ENCODE measurements around the gene FMNL2. TPM values are rescaled to one million over a fixed set of nuclear protein-coding genes. Genes with fewer than 3 reads are reported as not detected.

FMNL2 gene
- total and polyA plus RNA-seq, 10 donors: 8.8 to 59.3 (median 33.5) TPM

- WGBS, 5 donors: 65 to 89% (median 76%) methylated on average over 3 of the region's 3 CpGs
- no peak for TF ChIP-seq POLR2AphosphoS5 (IDR thresholded peaks at IDR 0.05)
- no peak for TF ChIP-seq POLR2A (IDR thresholded peaks at IDR 0.05)
- TF ChIP-seq, protein P1, sequence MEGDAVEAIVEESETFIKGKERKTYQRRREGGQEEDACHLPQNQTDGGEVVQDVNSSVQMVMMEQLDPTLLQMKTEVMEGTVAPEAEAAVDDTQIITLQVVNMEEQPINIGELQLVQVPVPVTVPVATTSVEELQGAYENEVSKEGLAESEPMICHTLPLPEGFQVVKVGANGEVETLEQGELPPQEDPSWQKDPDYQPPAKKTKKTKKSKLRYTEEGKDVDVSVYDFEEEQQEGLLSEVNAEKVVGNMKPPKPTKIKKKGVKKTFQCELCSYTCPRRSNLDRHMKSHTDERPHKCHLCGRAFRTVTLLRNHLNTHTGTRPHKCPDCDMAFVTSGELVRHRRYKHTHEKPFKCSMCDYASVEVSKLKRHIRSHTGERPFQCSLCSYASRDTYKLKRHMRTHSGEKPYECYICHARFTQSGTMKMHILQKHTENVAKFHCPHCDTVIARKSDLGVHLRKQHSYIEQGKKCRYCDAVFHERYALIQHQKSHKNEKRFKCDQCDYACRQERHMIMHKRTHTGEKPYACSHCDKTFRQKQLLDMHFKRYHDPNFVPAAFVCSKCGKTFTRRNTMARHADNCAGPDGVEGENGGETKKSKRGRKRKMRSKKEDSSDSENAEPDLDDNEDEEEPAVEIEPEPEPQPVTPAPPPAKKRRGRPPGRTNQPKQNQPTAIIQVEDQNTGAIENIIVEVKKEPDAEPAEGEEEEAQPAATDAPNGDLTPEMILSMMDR (IDR thresholded peaks at IDR 0.05 in 8 of 11, conservative IDR thresholded peaks at IDR 0.05 in 3 of 11): no peak
- H3K27ac ChIP-seq: peak overlapping the region in 5 of 8 donors; percentile 21 to 83 (median 78)
- intact Hi-C loops (cut with DNase I; ENCODE audit: low total_unique reads): no loop called here
- no peaks in the 10 kb centered on the region for H3K9me3 ChIP-seq
- no peak overlapping the region for H3K4me3 ChIP-seq
- H3K4me1 ChIP-seq: peaks cover 6 to 37% (median 21%) of the 10 kb centered on the region in 6 donors
- no peak for DNase-seq
- H3K36me3 ChIP-seq: no peaks in the 10 kb centered on the region
- no peaks in the 10 kb centered on the region for H3K27me3 ChIP-seq (replicated peaks in 1 of 7)
Measured at GRCh38 chr2:152420363-152420762, 85.4 kb downstream of the FMNL2 start.

DNA sequence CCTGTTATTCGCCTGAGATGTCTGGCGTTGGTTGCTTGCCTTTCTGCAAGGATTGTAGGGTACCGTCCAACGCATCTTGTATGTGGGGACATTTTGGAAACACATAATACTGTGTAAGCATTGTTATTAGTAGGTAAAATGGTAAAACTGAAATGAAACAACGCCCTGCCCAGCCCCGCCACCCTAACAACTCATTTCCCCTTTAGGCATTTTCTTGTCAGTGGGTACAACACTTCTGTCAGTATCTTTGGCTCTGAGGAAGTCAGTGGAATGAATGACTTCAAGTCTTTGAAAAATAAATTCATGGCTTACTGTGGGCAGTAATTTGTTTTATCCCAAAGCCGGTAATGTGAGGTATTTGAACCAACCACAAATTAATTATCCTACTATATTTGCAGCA lies 86.0 kb downstream of the FMNL2 start:
- Histone ChIP-seq H3K9me3 (no peaks in the 10 kb centered on the region), H3K27me3 (replicated peaks in 1 of 7) (no peaks in the 10 kb centered on the region), H3K36me3 (no peaks in the 10 kb centered on the region), H3K4me1 (peaks cover 6 to 37% (median 21%) of the 10 kb centered on the region in 6 donors), H3K27ac (peak overlapping the region in 7 of 8 donors; percentile 31 to 83 (median 77)), H3K4me3 (no peak overlapping the region)
- TF ChIP-seq POLR2AphosphoS5 (IDR thresholded peaks at IDR 0.05) (no peak), POLR2A (IDR thresholded peaks at IDR 0.05) (no peak)
- TF ChIP-seq, protein P1 (IDR thresholded peaks at IDR 0.05 in 8 of 11, conservative IDR thresholded peaks at IDR 0.05 in 3 of 11): no peak
- DNase-seq: no peak
- 80 to 88% (median 84%) methylated on average over 7 of the region's 7 CpGs for WGBS, 5 donors
- intact Hi-C loops (cut with DNase I; ENCODE audit: low total_unique reads): no loop called here

DNA sequence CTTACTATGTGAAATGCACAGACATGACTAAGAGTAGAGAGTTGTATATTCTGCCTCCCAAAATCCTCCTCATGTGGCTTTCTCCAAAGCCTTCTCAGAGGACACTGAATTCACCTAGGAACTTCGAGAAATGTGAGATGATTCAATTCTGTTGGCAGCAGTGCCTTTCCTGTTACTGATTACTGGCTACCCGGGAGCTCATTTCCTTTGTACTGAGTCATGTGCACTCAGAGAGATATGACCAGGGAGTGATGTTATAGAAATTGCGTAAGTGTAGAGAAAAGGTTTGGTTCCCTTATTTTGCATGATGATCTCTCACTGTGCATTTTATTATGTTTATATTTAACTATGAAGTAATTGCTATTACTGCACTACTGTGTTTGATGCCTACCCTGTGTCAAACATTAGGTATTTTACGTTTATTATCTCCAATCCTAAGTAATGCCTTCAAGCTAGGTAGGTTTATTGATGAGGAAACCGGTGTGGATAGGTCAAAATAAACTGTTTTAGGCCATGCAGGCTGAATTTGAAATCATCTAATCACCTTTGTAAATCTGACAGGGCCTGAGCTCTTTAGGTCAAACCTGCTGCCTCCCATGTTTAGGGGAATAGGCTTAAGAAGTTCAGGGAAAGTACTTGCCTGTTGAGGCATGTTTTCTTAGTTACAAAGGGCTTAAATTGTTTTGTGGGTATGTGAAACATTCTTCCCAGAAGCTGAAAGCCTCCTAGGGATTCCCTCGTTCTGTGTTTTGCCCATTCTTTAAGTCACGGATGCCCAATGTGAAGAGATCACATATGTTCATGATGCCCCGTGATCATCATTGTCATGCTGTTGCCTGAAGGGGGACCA lies 86.8 kb downstream of the FMNL2 start:
- peaks cover 6 to 37% (median 21%) of the 10 kb centered on the region in 6 donors for H3K4me1 ChIP-seq
- WGBS, 5 donors: 44 to 54% (median 47%) methylated on average over 8 of the region's 8 CpGs
- intact Hi-C loops (cut with DNase I; ENCODE audit: low total_unique reads): no loop called here
- H3K27ac ChIP-seq: peak overlapping the region in 7 of 8 donors; percentile 31 to 83 (median 77)
- H3K36me3 ChIP-seq: no peaks in the 10 kb centered on the region
- no peak overlapping the region for H3K4me3 ChIP-seq
- TF ChIP-seq POLR2A (IDR thresholded peaks at IDR 0.05): no peak
- TF ChIP-seq POLR2AphosphoS5 (IDR thresholded peaks at IDR 0.05): peak in 1 of 3 donors; percentile 71
- H3K27me3 ChIP-seq (replicated peaks in 1 of 7): no peaks in the 10 kb centered on the region
- no peaks in the 10 kb centered on the region for H3K9me3 ChIP-seq
- DNase-seq: no peak

GRCh38 chr2:152423684-152424083 lies 88.7 kb downstream of the FMNL2 start:
- H3K4me1 ChIP-seq: peaks cover 6 to 36% (median 18%) of the 10 kb centered on the region in 6 donors
- no peak overlapping the region for H3K4me3 ChIP-seq
- TF ChIP-seq POLR2AphosphoS5 (IDR thresholded peaks at IDR 0.05) (no peak), POLR2A (IDR thresholded peaks at IDR 0.05) (no peak)
- TF ChIP-seq, protein P1 (IDR thresholded peaks at IDR 0.05 in 8 of 11, conservative IDR thresholded peaks at IDR 0.05 in 3 of 11): no peak
- no peak overlapping the region for H3K27ac ChIP-seq
- no peaks in the 10 kb centered on the region for H3K9me3 ChIP-seq
- H3K36me3 ChIP-seq: no peaks in the 10 kb centered on the region
- H3K27me3 ChIP-seq (replicated peaks in 1 of 7): no peaks in the 10 kb centered on the region
- DNase-seq: no peak
- intact Hi-C loops (cut with DNase I; ENCODE audit: low total_unique reads): no loop called here

All from spleen (tissue), 11 donors.